Measurements from ENCODE around the gene ZDHHC3.

- TF ChIP-seq, protein P1, sequence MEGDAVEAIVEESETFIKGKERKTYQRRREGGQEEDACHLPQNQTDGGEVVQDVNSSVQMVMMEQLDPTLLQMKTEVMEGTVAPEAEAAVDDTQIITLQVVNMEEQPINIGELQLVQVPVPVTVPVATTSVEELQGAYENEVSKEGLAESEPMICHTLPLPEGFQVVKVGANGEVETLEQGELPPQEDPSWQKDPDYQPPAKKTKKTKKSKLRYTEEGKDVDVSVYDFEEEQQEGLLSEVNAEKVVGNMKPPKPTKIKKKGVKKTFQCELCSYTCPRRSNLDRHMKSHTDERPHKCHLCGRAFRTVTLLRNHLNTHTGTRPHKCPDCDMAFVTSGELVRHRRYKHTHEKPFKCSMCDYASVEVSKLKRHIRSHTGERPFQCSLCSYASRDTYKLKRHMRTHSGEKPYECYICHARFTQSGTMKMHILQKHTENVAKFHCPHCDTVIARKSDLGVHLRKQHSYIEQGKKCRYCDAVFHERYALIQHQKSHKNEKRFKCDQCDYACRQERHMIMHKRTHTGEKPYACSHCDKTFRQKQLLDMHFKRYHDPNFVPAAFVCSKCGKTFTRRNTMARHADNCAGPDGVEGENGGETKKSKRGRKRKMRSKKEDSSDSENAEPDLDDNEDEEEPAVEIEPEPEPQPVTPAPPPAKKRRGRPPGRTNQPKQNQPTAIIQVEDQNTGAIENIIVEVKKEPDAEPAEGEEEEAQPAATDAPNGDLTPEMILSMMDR (IDR thresholded peaks at IDR 0.05), result no peak
- TF ChIP-seq POLR2A (IDR thresholded peaks at IDR 0.05), result no peak
Observed at GRCh38 chr3:44893097-44893496, 82.9 kb downstream of the ZDHHC3 start.

Data from breast epithelium (tissue), 3 donors.